Natural killer cell (primary cell): Measurements from ENCODE around the gene PAIP2. TPM values are rescaled to one million over a fixed set of nuclear protein-coding genes. Genes with fewer than 3 reads are reported as not detected.

Source experiments
- ATAC-seq, 3 donors: fragments of 150-1000 bp in 2 of 3; fragments of 200-7000 bp in 1 of 3; cut with Tn5 transposase; 1 replicate in 1 of 3; 2 replicates in 2 of 3; pipeline ENCODE4 v1.10.0; 2021; ENCODE audit warnings: mild to moderate bottlenecking in 2 of 3, moderate library complexity in 2 of 3
- DNase-seq, 2 donors: peaks; one replicate each; pipeline versions ENCODE4 v3.0.0 to v3.0.0-alpha.2; 2013 to 2021; ENCODE audit warnings: mixed read lengths in 1 of 2
- H3K27ac ChIP-seq: one replicate; pipeline ENCODE4 v1.5.1; 2013; ENCODE audit warnings: mild to moderate bottlenecking, low read length
- H3K27me3 ChIP-seq: one replicate; pipeline ENCODE4 v1.6.1; 2013; ENCODE audit warnings: low read length; ENCODE audit not compliant: control insufficient read depth, insufficient read depth
- H3K36me3 ChIP-seq: one replicate; pipeline ENCODE4 v1.6.1; 2013; ENCODE audit warnings: low read length; ENCODE audit not compliant: control insufficient read depth, insufficient read depth
- H3K4me1 ChIP-seq: one replicate; pipeline ENCODE4 v1.6.1; 2013; ENCODE audit warnings: low read length; ENCODE audit not compliant: control insufficient read depth, insufficient read depth
- H3K4me3 ChIP-seq: one replicate; pipeline ENCODE4 v1.5.1; 2013; ENCODE audit warnings: low read length
- H3K9me3 ChIP-seq: one replicate; pipeline ENCODE4 v1.6.1; 2013; ENCODE audit warnings: low read length; ENCODE audit not compliant: control insufficient read depth, insufficient read depth
- H3K27ac Mint-ChIP-seq, 2 donors: one replicate each; pipeline ENCODE4 v1.8.0; 2022; ENCODE audit warnings: mild to moderate bottlenecking in 2 of 2, mixed read lengths in 2 of 2, moderate library complexity in 1 of 2
- H3K27me3 Mint-ChIP-seq, 2 donors: one replicate each; pipeline ENCODE4 v1.8.0; 2022; ENCODE audit warnings: low read depth in 2 of 2, mixed read lengths in 2 of 2
- H3K36me3 Mint-ChIP-seq: one replicate; pipeline ENCODE4 v1.8.0; 2022; ENCODE audit warnings: mixed read lengths
- H3K4me1 Mint-ChIP-seq, 2 donors: one replicate each; pipeline ENCODE4 v1.8.0; 2022; ENCODE audit warnings: mixed read lengths in 2 of 2
- H3K4me3 Mint-ChIP-seq: one replicate; pipeline ENCODE4 v1.8.0; 2022; ENCODE audit warnings: mild to moderate bottlenecking, moderate library complexity, mixed read lengths
- H3K9me3 Mint-ChIP-seq, 2 donors: one replicate each; pipeline ENCODE4 v1.8.0; 2022; ENCODE audit warnings: mixed read lengths in 2 of 2
- WGBS: methylation state at CpG from one replicate; pipeline ENCODE4 v1.1.7; 2013; ENCODE audit warnings: missing lambda C conversion rate; ENCODE audit not compliant: insufficient coverage; 5-methylcytosine and 5-hydroxymethylcytosine counted together
- intact Hi-C: fragments of 100-400 bp; cut with micrococcal nuclease; formaldehyde crosslinking; loops from one replicate; pipeline ENCODE4 v1.14.2; 2022
- total RNA-seq, 4 donors: library from RNA; stranded (reverse); fragments of 120-200 nt in 1 of 4; gene quantifications; one replicate each; pipeline versions ENCODE4 v1.2.3 to v1.2.4, GENCODE V29; 2013 to 2022
- TF ChIP-seq, protein P1 (sequence below): fragments of 200-600 bp; IDR thresholded peaks from one replicate; pipeline ENCODE4 v1.8.0; 2022; ENCODE audit warnings: antibody characterized with exemption

PAIP2 gene
- total RNA-seq, 3 donors from 2014 or later (not counting 1 experiment from before 2014, with no cell fraction given): 105 to 126 (median 110) TPM

DNA sequence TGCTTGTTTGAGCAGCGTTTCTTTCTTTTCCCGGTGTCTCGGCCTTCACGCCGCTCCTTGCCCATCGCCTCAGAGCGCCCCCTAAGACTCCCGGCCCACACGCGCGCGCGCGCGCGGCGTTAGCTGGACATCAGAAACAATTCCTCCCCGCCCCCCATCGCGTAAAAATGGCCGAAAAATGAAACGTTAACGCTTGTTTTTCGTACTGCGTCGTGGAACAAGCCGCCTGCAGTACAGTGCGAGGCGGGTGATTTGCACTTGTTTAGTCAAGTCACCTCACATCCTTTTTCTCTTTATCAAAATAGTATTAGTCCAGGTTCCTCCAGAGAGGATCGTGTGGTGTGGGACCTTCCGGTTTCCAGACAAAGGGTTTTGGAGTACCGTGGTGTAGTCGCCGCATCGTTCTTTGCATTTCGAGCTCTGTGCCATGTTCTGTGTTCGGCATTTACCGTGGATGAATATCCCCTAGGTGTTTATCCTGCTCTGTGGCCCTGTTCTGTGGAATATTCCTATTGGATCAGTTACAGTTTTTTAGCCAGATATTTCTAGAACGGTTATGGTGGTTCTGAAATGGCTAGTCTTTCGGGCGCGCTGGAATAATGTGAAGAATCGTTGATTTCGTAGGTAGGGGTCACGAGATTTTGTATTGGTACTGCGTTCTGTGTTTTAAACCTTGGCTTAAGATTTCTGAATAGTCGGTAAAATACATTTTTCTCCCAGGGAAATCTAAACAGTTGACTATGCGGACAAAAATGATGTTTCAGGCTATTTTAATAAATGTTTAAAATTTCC lies 47.1 kb upstream of the PAIP2 start:
- no peaks in the 10 kb centered on the region for H3K27me3 ChIP-seq
- Mint-ChIP-seq H3K4me1 (peaks cover 54 to 60% of the 10 kb centered on the region in 2 donors), H3K27me3 (no peaks in the 10 kb centered on the region), H3K9me3 (no peaks in the 10 kb centered on the region), H3K27ac (peak overlapping the region; percentile 96 to 99), H3K4me3 (peak overlapping the region; percentile 96), H3K36me3 (no peaks in the 10 kb centered on the region)
- ATAC-seq (peak; percentile 14 to 28 (median 25)), DNase-seq (peak; percentile 62 to 77)
- peaks cover 30% of the 10 kb centered on the region for H3K4me1 ChIP-seq
- WGBS: under 1% methylated on average over 48 of the region's 48 CpGs
- no peaks in the 10 kb centered on the region for H3K36me3 ChIP-seq
- TF ChIP-seq, protein P1, sequence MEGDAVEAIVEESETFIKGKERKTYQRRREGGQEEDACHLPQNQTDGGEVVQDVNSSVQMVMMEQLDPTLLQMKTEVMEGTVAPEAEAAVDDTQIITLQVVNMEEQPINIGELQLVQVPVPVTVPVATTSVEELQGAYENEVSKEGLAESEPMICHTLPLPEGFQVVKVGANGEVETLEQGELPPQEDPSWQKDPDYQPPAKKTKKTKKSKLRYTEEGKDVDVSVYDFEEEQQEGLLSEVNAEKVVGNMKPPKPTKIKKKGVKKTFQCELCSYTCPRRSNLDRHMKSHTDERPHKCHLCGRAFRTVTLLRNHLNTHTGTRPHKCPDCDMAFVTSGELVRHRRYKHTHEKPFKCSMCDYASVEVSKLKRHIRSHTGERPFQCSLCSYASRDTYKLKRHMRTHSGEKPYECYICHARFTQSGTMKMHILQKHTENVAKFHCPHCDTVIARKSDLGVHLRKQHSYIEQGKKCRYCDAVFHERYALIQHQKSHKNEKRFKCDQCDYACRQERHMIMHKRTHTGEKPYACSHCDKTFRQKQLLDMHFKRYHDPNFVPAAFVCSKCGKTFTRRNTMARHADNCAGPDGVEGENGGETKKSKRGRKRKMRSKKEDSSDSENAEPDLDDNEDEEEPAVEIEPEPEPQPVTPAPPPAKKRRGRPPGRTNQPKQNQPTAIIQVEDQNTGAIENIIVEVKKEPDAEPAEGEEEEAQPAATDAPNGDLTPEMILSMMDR: no peak
- H3K9me3 ChIP-seq: no peaks in the 10 kb centered on the region
- intact Hi-C loops: loop anchor here (2.0 to 10.0 kb wide), 3 partner anchors 14 to 720 kb away; partner anchors contain the start of gene HSPA9
- H3K4me3 ChIP-seq: peak overlapping the region; percentile 96
- peak overlapping the region; percentile 99 for H3K27ac ChIP-seq

DNA sequence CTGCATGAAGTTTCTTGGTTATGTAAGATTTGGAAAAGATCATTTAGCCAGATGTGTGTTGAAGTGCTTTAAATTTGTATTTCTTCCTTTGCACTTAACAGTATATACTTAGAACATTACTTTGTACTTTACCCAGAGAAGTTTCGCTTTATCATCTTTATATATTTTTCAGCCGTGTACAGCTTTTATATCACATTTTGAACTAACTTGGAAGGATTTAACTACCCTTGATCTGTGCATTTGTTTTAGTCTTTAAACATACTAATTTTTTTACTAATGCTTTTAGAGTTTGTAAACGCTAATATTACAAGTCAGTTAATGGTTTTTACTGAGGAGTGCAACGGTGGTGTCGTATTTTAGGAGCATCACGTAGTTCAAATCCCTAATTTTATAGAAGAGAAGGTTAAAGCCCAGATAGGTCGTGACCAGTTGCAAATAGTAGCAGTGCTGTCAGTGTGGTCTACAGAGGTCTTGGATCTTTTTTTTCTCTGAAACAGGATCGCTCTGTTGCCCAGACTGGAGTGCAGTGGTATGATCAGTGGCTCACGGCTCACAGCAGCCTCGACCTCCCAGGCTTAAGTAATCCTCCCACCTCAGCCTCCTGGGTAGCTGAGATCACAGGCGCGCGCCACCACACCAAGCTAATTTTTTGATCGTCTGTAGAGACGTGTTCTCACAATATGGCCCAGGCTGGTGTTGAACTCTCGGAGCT lies 46.2 kb upstream of the PAIP2 start:
- H3K27ac Mint-ChIP-seq: peak overlapping the region; percentile 96 to 99

DNA sequence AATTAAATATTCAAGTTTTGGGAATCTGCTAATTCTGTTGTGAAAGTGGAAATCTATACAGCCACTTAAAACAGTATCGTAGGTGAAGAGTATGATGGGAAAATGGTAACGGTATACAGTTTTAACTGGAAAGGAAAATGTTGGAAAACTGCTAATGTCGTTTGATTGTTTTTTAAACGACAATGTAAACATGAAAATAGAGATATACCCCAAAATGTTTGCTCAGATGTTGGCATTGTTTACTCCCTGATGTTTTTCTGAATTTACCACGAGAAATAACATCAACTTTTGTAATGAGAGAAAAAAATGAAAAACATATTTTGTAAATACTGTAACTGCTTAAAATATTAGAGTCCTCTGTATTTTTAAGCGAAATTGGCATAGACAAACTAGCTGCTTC lies 45.5 kb upstream of the PAIP2 start:
- H3K9me3 Mint-ChIP-seq: no peaks in the 10 kb centered on the region
- peaks cover 45% of the 10 kb centered on the region for H3K4me1 ChIP-seq
- intact Hi-C loops: loop anchor here (10.0 kb wide), 2 partner anchors 549 to 721 kb away; partner anchors contain the start of gene HSPA9
- 72% methylated on average over 5 of the region's 6 CpGs for WGBS
- TF ChIP-seq, protein P1: no peak
- DNase-seq (no peak), ATAC-seq (no peak)
- H3K27me3 Mint-ChIP-seq: no peaks in the 10 kb centered on the region
- no peaks in the 10 kb centered on the region for H3K36me3 ChIP-seq
- peak overlapping the region; percentile 96 to 99 for H3K27ac Mint-ChIP-seq
- H3K9me3 ChIP-seq: no peaks in the 10 kb centered on the region
- no peaks in the 10 kb centered on the region for H3K36me3 Mint-ChIP-seq
- no peak overlapping the region for H3K27ac ChIP-seq
- peak overlapping the region; percentile 35 for H3K4me3 Mint-ChIP-seq
- peaks cover 61 to 69% of the 10 kb centered on the region in 2 donors for H3K4me1 Mint-ChIP-seq
- no peak overlapping the region for H3K4me3 ChIP-seq
- H3K27me3 ChIP-seq: no peaks in the 10 kb centered on the region

More for the DNA sequence above, 46.2 kb upstream of the PAIP2 start:
- WGBS: 26% methylated on average over 16 of the region's 16 CpGs
- Histone ChIP-seq H3K27me3 (no peaks in the 10 kb centered on the region), H3K4me3 (peak overlapping the region; percentile 96), H3K4me1 (peaks cover 38% of the 10 kb centered on the region), H3K27ac (peak overlapping the region; percentile 99), H3K36me3 (no peaks in the 10 kb centered on the region), H3K9me3 (no peaks in the 10 kb centered on the region)
- Mint-ChIP-seq H3K9me3 (no peaks in the 10 kb centered on the region), H3K4me1 (peaks cover 57 to 64% of the 10 kb centered on the region in 2 donors), H3K4me3 (peak overlapping the region; percentile 96), H3K36me3 (no peaks in the 10 kb centered on the region), H3K27me3 (no peaks in the 10 kb centered on the region)
- DNase-seq (peak in 1 of 2 donors; percentile 28), ATAC-seq (no peak)
- TF ChIP-seq, protein P1: no peak
- intact Hi-C loops: loop anchor here (2.0 to 10.0 kb wide), 3 partner anchors 13 to 721 kb away; partner anchors contain the start of gene HSPA9
